ENCODE results near the gene FOXP1. TPM values are rescaled to one million over a fixed set of nuclear protein-coding genes. Genes with fewer than 3 reads are reported as not detected.

The FOXP1 gene
- total and polyA plus RNA-seq, 12 donors: 7.6 to 42.7 (median 24.3) TPM

DNA sequence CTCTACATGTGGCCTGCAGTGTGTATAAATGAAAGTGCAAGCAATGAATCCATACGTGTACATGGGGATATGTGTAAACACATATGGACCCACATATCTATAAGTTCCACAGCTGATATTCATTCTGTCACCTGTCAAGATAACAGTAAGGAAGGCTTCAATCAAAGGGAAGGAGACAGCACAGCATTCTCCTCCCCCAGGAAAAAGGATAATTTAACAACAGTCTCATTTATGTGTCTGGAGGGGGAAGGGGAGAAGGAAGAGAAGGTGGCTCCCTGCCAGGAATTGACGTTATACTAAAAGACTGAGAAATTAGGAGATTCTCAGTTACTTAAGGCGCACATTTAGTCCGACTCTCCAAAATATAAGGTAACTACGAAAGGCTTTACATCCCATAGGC, 345.9 kb downstream of the FOXP1 start:
- Histone ChIP-seq H3K36me3 (replicated peaks in 1 of 2) (no peaks in the 10 kb centered on the region), H3K9me3 (replicated peaks in 1 of 3) (no peaks in the 10 kb centered on the region), H3K27ac (no peak overlapping the region), H3K4me3 (no peak overlapping the region), H3K27me3 (no peaks in the 10 kb centered on the region), H3K4me1 (replicated peaks in 1 of 2) (no peaks in the 10 kb centered on the region)
- no peak for DNase-seq
- WGBS, 4 donors: 86 to 92% (median 87%) methylated on average over 5 of the region's 5 CpGs
- intact Hi-C loops (cut with DNase I): no loop called here
- no peak for TF ChIP-seq POLR2A (IDR thresholded peaks at IDR 0.05)
- TF ChIP-seq, protein P1, sequence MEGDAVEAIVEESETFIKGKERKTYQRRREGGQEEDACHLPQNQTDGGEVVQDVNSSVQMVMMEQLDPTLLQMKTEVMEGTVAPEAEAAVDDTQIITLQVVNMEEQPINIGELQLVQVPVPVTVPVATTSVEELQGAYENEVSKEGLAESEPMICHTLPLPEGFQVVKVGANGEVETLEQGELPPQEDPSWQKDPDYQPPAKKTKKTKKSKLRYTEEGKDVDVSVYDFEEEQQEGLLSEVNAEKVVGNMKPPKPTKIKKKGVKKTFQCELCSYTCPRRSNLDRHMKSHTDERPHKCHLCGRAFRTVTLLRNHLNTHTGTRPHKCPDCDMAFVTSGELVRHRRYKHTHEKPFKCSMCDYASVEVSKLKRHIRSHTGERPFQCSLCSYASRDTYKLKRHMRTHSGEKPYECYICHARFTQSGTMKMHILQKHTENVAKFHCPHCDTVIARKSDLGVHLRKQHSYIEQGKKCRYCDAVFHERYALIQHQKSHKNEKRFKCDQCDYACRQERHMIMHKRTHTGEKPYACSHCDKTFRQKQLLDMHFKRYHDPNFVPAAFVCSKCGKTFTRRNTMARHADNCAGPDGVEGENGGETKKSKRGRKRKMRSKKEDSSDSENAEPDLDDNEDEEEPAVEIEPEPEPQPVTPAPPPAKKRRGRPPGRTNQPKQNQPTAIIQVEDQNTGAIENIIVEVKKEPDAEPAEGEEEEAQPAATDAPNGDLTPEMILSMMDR (IDR thresholded peaks at IDR 0.05): no peak

DNA sequence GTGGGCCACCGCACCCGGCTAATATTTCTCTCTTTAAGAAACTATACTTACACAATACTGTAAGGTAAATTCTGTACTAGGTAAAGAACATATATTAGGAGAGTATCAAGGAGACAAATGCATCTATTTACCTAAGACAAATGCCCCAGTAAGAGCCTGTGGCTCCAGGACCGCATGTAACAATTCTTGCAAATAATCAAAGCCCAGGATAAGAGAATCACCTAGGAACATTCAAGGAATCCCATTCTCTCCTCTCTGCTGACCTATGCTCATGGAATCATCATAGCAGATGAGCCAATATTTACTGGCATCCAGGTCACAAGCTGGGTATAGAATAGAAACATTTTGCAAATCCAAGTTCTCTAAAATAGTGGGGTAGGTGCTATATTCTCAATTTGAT, 347.7 kb downstream of the FOXP1 start:
- Histone ChIP-seq H3K36me3 (replicated peaks in 1 of 2) (no peaks in the 10 kb centered on the region), H3K4me1 (replicated peaks in 1 of 2) (no peaks in the 10 kb centered on the region), H3K27me3 (no peaks in the 10 kb centered on the region), H3K9me3 (replicated peaks in 1 of 3) (no peaks in the 10 kb centered on the region), H3K4me3 (no peak overlapping the region), H3K27ac (no peak overlapping the region)
- intact Hi-C loops (cut with DNase I): no loop called here
- 88 to 100% (median 98%) methylated on average over 3 of the region's 3 CpGs for WGBS, 4 donors
- DNase-seq: no peak
- no peak for TF ChIP-seq POLR2A (IDR thresholded peaks at IDR 0.05)
- TF ChIP-seq, protein P1 (IDR thresholded peaks at IDR 0.05): no peak

DNA sequence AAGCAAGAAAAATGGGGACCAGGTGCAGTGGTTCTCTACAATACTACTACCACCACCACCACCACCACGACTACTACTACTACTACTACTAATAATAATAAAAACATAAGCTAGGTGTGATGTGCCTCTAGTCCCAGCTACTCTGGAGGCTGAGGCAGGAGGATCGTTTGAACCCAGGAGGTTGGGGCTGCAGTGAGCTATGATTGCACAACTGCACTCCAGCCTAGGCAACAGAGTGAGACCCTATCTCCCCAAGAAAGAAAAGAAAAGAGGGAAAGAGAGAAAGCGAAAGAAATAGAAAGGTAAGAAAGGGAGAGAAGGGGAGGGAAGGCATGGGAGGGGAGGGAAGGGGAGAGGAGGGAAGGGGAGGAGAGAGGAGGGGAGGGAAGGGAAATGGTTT, 350.6 kb downstream of the FOXP1 start:
- H3K4me1 ChIP-seq (replicated peaks in 1 of 2): no peaks in the 10 kb centered on the region
- TF ChIP-seq, protein P1 (IDR thresholded peaks at IDR 0.05): no peak
- no peak for TF ChIP-seq POLR2A (IDR thresholded peaks at IDR 0.05)
- no peak overlapping the region for H3K27ac ChIP-seq
- H3K36me3 ChIP-seq (replicated peaks in 1 of 2): no peaks in the 10 kb centered on the region
- intact Hi-C loops (cut with DNase I): no loop called here
- no peaks in the 10 kb centered on the region for H3K27me3 ChIP-seq
- 84 to 96% (median 95%) methylated on average over 3 of the region's 3 CpGs for WGBS, 4 donors
- no peak for DNase-seq
- H3K4me3 ChIP-seq: no peak overlapping the region
- no peaks in the 10 kb centered on the region for H3K9me3 ChIP-seq (replicated peaks in 1 of 3)

DNA sequence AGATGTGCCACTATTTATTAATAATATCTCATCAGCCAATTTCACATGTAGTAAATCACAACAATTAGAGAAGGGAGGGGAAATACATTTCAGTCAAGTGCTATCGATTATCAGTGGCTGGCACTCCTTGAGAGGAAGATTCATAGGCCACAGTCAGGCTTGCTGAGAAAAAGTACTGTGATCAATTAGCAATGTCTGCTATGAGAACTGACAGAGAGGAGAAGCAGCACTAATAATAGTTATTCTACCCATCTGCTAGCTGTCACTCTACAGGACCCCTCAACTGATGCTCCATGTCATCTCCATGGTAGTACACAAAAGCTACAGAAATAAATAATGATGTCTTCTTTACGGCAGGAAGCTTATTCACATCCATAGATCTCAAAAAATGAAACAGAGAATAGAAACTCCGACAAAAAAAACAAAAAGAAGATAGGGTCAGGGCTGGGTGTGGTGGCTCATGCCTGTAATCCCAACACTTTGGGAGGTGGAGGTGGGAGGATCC, 351.3 kb downstream of the FOXP1 start:
- intact Hi-C loops (cut with DNase I): no loop called here
- Histone ChIP-seq H3K27ac (no peak overlapping the region), H3K27me3 (no peaks in the 10 kb centered on the region), H3K4me3 (no peak overlapping the region), H3K4me1 (replicated peaks in 1 of 2) (no peaks in the 10 kb centered on the region), H3K9me3 (replicated peaks in 1 of 3) (no peaks in the 10 kb centered on the region), H3K36me3 (replicated peaks in 1 of 2) (no peaks in the 10 kb centered on the region)
- no peak for DNase-seq
- WGBS, 4 donors: 63 to 79% (median 75%) methylated on average over 3 of the region's 3 CpGs
- TF ChIP-seq, protein P1 (IDR thresholded peaks at IDR 0.05): no peak
- no peak for TF ChIP-seq POLR2A (IDR thresholded peaks at IDR 0.05)

All from adrenal gland (tissue), 12 donors.